ENCODE measurements around the gene PRX.

GRCh38 chr19:40453151-40453735, 40.1 kb upstream of the PRX start:
- TF ChIP-seq CTCF (IDR thresholded peaks at IDR 0.05; ENCODE audit: low read depth, low read length, missing input control) (no peak), GABPA (IDR thresholded peaks at IDR 0.05 in 1 of 2, conservative IDR thresholded peaks at IDR 0.05 in 1 of 2) (no peak)
